Loucy (cell line): ENCODE measurements around the gene ASB9.

Experiments
- CTCF ChIP-seq: fragments of 200-600 bp; sonication (generic); conservative IDR thresholded peaks from 2 replicates; pipeline ENCODE4 v1.5.1; 2014; ENCODE audit warnings: mild to moderate bottlenecking, antibody characterized with exemption, low read length
- EZH2phosphoT487 ChIP-seq: fragments of 200-600 bp; IDR thresholded peaks from 2 replicates; pipeline ENCODE4 v1.6.1; 2018; ENCODE audit warnings: antibody characterized with exemption, mild to moderate bottlenecking, moderate library complexity, borderline replicate concordance

GRCh38 chrX:15299941-15300851, 30.3 kb upstream of the ASB9 start:
- TF ChIP-seq CTCF, result peak; percentile 56
- no peak for TF ChIP-seq EZH2phosphoT487
